Endometrium (tissue), 2 donors: ENCODE measurements around the gene PSORS1C2.

Experiments used
- FAIRE-seq: peaks from 2 replicates; lab custom pipeline; 2012; peaks lifted over from hg19 to GRCh38; lab: Jason Lieb, UNC
- donor health status: control.
- donor health status: control.

PSORS1C2 gene

GRCh38 chr6:31139599-31139998, 733 bp upstream of the PSORS1C2 start:
- FAIRE-seq, result no peak

- FAIRE-seq, result no peak
Measured at GRCh38 chr6:31135710-31136109, 3.2 kb downstream of the PSORS1C2 start.

- FAIRE-seq, result no peak
Measured at GRCh38 chr6:31132806-31133205, 6.1 kb downstream of the PSORS1C2 start.

- no peak for FAIRE-seq
Measured at GRCh38 chr6:31131595-31131994, 7.3 kb downstream of the PSORS1C2 start.

GRCh38 chr6:31130751-31131150, 8.1 kb downstream of the PSORS1C2 start:
- FAIRE-seq, result no peak

- FAIRE-seq, result no peak
Measured at GRCh38 chr6:31129130-31129529, 9.7 kb downstream of the PSORS1C2 start.

GRCh38 chr6:31128093-31128676, 10.7 kb downstream of the PSORS1C2 start:
- FAIRE-seq, result no peak

GRCh38 chr6:31126396-31127175, 12.3 kb downstream of the PSORS1C2 start:
- no peak for FAIRE-seq

- FAIRE-seq, result no peak
Measured at GRCh38 chr6:31125586-31126363, 13.1 kb downstream of the PSORS1C2 start.

- FAIRE-seq, result no peak
Measured at GRCh38 chr6:31125162-31125561, 13.7 kb downstream of the PSORS1C2 start.

- no peak for FAIRE-seq
Measured at GRCh38 chr6:31122791-31123706, 15.8 kb downstream of the PSORS1C2 start.

GRCh38 chr6:31121131-31121790, 17.6 kb downstream of the PSORS1C2 start:
- no peak for FAIRE-seq

- no peak for FAIRE-seq
Measured at GRCh38 chr6:31120151-31120915, 18.5 kb downstream of the PSORS1C2 start, which contains the start of gene CDSN. CDSN (minus strand) TSS chr6:31120446; CDS start chr6:31120419, 27 bp downstream.

- no peak for FAIRE-seq
Measured at GRCh38 chr6:31118178-31118577, 20.7 kb downstream of the PSORS1C2 start.

GRCh38 chr6:31116661-31117385, 22.0 kb downstream of the PSORS1C2 start:
- FAIRE-seq, result no peak

- FAIRE-seq, result no peak
Measured at GRCh38 chr6:31115941-31116560, 22.8 kb downstream of the PSORS1C2 start.

- no peak for FAIRE-seq
Measured at GRCh38 chr6:31114970-31115849, 23.7 kb downstream of the PSORS1C2 start.

- FAIRE-seq, result no peak
Measured at GRCh38 chr6:31114541-31114878, 24.4 kb downstream of the PSORS1C2 start, which contains the start of gene PSORS1C1. PSORS1C1 (plus strand) TSS chr6:31114800; CDS start chr6:31129633, 14,833 bp downstream.
